ENCODE measurements around the gene KNL1.
"Not testable (repeated sequence)": the region's sequence is repeated elsewhere in the genome, so short reads cannot be mapped to it uniquely, and the experiment has no call there.

Gene KNL1

GRCh38 chr15:40593588-40594428 is at the start of gene KNL1:
KNL1 (plus strand) TSS chr15:40594249; CDS start chr15:40602932, 8,683 bp downstream.
- DNase-seq: peak; percentile 93

- DNase-seq: no peak
Observed at GRCh38 chr15:40545457-40545856, 48.6 kb upstream of the KNL1 start.

GRCh38 chr15:40548610-40549009 is 45.4 kb upstream of the KNL1 start:
- DNase-seq: no peak

GRCh38 chr15:40549894-40550293 is 44.2 kb upstream of the KNL1 start:
- no peak for DNase-seq

- DNase-seq: no peak
Observed at GRCh38 chr15:40550341-40551037, 43.6 kb upstream of the KNL1 start.

- no peak for DNase-seq
Observed at GRCh38 chr15:40554161-40554525, 39.9 kb upstream of the KNL1 start.

GRCh38 chr15:40555876-40556275 is 38.2 kb upstream of the KNL1 start:
- DNase-seq: no peak

GRCh38 chr15:40558952-40559742 is 34.9 kb upstream of the KNL1 start:
- DNase-seq: no peak

GRCh38 chr15:40562691-40563090 is 31.4 kb upstream of the KNL1 start:
- no peak for DNase-seq

GRCh38 chr15:40563426-40563825 is 30.6 kb upstream of the KNL1 start:
- no peak for DNase-seq

GRCh38 chr15:40564591-40565332 is 29.3 kb upstream of the KNL1 start, which contains the start of gene CCDC32:
CCDC32 (minus strand) TSS chr15:40565042; CDS start chr15:40563015, 2,027 bp downstream.
- DNase-seq: peak; percentile 93

- no peak for DNase-seq
Observed at GRCh38 chr15:40565333-40566238, 28.5 kb upstream of the KNL1 start.

GRCh38 chr15:40567111-40567510 is 26.9 kb upstream of the KNL1 start:
- no peak for DNase-seq

- DNase-seq: peak; percentile 74
Observed at GRCh38 chr15:40569129-40569953, 24.7 kb upstream of the KNL1 start, which contains the start of gene RPUSD2. RPUSD2 (plus strand) TSS chr15:40569299; CDS start chr15:40569338, 39 bp downstream.

- DNase-seq: no peak
Observed at GRCh38 chr15:40575113-40575512, 18.9 kb upstream of the KNL1 start.

- not testable (repeated sequence) for DNase-seq
Observed at GRCh38 chr15:40576914-40577313, 17.1 kb upstream of the KNL1 start.

- DNase-seq: no peak
Observed at GRCh38 chr15:40578892-40579291, 15.2 kb upstream of the KNL1 start.

GRCh38 chr15:40581796-40582195 is 12.3 kb upstream of the KNL1 start:
- DNase-seq: not testable (repeated sequence)

- no peak for DNase-seq
Observed at GRCh38 chr15:40582726-40583246, 11.3 kb upstream of the KNL1 start.

- no peak for DNase-seq
Observed at GRCh38 chr15:40584191-40584590, 9.9 kb upstream of the KNL1 start.

All from NCI-H1694 (cell line).